AG20443 (cell line): Measurements from ENCODE around the gene PLCD4.

Source experiments
- DNase-seq: peaks from one replicate; pipeline ENCODE4 v3.0.0; 2012; ENCODE audit warnings: low spot score, mixed read lengths

Gene PLCD4

GRCh38 chr2:218621007-218621406 is 13.3 kb downstream of the PLCD4 start:
- DNase-seq = no peak

GRCh38 chr2:218622606-218623365 is 15.1 kb downstream of the PLCD4 start:
- no peak for DNase-seq

DNA sequence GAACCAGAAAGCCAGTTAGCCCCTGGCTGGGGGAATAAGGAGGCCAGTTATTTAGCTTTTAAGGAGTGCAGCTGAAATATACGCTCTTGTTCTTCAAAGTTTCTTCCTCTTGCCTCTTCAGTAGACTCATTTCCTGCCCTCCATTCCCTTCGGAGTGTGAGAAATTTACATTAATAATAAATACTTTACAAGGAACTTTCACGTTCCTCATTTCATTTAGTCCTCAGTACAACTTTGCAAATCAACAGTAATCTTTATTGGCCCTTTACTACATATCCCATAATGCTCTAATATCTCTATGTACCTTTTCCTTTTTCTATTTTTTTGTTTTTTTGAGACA is 15.6 kb downstream of the PLCD4 start:
- no peak for DNase-seq

DNA sequence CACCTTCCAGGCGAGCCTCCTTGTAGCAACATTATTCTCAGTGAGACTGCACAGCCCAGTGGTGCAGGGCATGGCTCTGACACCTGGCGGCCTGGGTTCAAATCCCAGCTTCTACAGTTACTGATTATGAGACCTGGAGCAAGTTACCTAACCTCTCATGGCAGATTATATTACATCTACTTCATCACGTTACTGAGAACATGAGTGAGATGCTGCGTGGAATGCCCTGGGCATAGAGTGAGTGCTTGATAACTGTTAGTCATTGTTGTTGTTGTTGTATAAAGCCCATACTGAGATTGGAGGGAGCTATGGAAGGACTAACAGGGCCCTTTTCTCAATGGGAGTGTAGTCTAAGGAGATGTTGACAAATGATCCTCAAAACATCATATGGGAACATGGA is 18.7 kb downstream of the PLCD4 start:
- no peak for DNase-seq

GRCh38 chr2:218627939-218628338 is 20.2 kb downstream of the PLCD4 start:
- DNase-seq = no peak

GRCh38 chr2:218631837-218632236 is 24.1 kb downstream of the PLCD4 start:
- no peak for DNase-seq

DNA sequence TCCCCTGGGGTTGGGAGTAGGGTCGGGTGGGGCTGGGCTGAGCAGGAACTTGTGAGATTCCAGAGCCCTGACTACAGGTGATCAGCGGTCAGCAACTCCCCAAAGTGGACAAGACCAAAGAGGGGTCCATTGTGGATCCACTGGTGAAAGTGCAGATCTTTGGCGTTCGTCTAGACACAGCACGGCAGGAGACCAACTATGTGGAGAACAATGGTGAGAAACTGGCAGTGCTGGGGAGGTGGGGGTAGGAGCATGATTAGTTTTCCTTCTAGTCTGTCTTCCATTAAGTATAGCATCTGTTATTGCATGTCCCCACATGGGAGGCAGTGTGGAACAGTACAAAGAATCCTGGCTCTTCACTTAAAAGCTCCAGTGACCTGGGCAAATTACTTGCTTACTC is 28.0 kb downstream of the PLCD4 start:
- no peak for DNase-seq

DNA sequence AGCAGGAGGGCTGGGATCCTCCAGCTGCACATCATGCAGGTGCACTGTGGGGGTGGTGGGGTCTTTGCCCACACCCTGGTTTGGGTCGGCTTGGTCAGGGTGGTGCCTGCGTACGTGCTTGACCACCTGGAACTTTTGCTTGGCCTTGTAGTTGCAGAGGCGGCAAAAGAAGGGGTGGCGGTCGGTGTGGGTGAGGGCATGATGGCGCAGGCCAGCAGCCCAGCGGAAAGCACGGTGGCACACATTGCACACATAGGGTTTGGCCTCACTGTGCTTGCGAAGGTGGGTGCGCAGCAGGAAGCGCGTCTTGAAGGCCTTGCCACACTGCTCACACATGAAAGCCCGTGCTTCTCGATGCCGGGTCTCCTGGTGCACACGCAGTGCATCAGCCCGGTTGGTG is 30.7 kb downstream of the PLCD4 start:
- no peak for DNase-seq

DNA sequence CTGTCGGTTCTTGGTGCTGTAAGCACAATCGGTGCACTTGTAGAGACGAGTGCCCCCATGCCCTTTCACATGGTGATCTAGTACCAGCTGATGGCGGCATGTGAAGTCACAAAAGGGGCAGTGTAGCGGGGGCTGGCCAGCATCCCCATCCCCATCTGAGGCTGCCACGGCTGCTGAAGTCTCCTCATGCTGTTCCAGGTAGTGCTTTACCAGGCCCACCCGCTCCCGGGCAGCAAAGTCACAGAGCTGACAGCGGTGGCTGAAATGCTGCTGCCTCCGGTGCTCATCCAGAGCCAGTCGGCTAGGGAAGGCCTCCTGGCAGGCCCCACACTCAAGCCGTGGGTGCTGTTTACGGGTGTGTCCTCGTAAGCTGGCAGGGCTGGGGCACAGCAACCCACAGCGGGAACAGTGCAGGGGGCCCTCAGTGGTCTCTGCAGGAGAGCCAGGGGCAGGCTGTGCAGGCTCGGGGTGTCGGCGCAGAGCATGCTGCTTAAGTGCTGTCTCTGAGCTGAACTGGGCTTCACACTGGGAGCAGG is 34.5 kb downstream of the PLCD4 start:
- no peak for DNase-seq

DNA sequence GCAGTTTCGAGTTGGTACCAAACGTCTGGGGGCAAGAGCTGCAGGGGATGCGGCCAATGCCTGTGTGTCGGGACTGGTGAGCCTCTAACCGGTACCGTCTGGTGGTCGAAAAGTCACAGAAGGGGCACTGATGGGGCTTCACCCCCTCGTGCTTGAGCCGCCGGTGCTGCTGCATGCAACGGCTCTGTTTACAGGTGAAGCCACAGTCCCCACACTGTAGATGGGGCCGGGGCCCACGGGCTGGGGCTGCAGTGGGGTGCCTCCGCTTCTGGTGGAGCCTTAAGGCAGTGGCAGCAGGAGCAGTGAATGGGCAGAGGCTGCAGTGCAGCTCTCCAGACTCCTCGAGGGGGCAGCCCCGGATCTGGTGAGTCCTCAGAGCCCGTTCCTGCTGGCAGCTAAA is 35.1 kb downstream of the PLCD4 start:
- DNase-seq = no peak

DNA sequence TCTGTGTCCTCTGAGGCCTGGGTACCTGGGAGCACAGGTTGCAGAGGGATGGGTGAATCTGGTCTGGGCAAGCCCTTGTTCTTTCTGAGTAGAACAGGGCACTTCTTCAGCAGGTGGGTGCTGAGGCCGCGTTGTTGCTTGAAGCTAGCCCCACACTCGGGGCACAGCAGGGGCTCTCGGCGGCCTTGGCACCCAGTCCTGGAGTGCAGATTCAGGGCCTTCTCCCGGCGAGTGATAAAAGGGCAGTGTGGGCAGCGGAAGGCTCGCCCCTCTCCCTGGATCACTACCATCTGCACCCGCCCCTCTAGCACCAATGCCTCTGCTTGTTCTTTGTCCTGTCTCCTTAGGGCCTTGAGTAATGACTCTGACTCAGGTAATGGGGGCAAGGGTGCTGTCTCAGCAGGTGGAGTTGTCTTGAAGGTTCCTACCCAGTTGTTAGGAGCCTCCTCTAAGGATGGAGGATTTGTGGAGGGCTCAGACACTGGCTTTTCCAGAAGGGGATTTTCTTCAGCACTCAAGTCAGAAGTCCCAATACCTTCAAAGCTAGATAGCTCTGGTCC is 36.1 kb downstream of the PLCD4 start:
- no peak for DNase-seq

- DNase-seq = no peak
Observed at GRCh38 chr2:218644721-218645120, 37.0 kb downstream of the PLCD4 start.

- peak; percentile 47 for DNase-seq
Observed at GRCh38 chr2:218645126-218645525, 37.4 kb downstream of the PLCD4 start.

DNA sequence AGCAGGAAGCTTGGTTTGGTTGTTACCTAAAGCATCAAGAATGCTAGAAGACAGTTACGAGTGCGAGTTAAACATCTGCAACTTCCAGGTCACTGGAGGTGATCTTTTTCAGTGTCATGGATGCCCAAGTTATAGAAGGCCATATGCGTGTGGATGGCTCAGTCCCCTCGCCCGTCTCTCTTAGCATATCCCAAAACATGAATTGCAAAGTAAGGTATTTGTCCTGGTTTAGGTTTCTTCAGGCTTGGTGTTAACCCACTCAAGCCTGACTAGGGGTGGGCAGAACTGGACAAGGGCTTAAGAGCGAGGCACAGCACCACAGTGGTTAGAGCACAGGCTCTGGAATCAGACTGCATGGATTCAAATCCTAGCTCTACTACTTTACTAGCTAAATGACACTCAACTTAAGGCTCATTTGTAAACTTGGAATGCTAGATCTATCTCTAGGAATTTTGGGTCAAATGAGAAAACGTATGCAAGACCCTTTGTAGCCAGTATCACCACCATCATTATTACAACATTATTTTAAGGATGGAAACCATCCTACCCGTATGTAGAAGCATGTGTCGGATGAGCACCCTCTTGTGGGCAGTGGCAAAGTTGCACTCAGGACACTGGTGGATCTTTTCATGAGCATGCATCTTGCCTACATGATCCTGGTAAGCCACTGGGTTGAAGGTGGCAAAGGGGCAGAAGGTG is 40.5 kb downstream of the PLCD4 start:
- DNase-seq = peak; percentile 78

DNA sequence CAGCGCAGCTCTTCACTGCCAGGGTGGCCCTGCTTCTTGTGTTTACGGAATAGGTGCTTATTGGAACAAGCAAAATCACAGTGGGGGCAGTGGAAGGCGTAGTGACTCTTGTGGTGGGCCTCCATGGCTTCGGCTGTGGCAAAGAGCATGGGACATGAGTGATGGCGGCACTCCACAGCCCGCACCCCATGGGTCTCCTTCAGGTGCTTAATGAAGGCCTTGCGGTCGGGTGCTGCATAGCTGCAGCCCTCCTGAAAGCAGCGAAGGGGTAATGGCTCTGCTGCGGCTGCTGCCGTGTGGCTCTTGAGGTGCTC is 41.0 kb downstream of the PLCD4 start:
- no peak for DNase-seq

- no peak for DNase-seq
Observed at GRCh38 chr2:218655751-218656150, 48.1 kb downstream of the PLCD4 start.

DNA sequence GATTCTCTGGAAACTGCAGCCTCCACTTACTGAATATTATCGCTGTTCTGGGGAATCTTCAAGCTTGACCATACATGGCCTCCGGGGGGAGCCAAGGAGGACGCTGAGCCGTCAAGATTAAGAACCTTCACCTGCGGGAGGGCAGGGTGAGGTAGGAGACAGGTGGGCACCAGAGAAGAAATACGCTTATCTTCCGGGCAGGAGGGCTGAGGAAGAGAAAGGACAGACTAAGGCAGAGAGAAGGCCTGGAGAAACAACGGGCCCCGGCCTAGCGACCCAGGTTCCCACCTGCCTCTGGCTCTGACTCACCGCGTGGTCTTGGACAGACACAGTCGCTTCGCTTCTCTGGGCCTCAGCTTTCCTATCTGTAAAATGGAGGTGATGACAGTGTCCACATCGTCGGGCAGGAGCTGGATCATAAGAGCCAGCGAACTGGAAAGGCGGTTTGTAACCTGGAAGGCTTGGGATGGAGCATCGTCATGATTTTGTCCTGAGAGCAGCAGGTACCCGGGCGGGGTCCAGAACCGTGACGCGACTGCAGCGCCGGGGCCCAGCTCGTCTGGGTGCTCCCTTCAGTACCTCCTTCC is 51.1 kb downstream of the PLCD4 start:
- peak; percentile 67 for DNase-seq

DNA sequence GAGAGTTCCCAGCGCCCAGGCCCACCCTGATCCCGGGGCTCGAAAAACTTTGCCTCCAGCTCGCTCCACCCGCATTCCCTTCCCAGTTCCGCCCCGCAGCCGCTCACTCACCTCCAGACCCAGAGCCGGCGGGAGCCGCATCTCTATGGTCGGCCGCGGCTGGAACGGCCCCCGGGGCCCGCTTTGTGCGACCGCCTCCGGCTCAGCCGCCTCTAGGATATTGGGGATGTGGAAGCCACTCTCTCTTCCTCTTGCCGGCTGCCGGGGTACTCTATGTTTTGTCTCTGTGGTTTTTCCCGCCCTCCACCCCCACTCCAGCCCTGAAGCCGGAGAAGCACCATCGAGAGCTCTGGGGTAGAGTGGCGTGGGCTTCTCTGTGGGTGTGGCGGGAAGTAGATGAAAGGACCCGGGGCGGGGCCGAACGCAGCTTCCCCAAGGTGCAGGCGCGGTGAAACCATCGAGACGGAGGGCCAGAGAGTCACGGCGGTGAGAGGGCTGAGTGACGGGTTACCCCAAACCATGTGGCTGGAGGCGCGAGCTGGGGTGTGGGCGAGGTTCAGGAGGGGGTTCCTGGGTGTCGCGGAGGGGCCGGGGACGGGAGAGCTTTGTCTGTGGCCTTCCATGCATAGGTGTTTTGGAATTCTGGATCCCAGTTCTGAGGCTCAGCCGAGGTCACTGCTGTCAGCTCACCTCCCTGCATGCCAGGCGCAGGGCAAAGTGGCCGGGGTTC is 51.7 kb downstream of the PLCD4 start, which contains the start of the genes BCS1L and ZNF142:
Gene BCS1L (plus strand): TSS at position 426 of the 730 bp plus-strand sequence. CDS start 1,305 bp downstream, outside the sequence.
Gene ZNF142 (minus strand): TSS at position 366 of the 730 bp plus-strand sequence. CDS start 3,194 bp downstream, outside the sequence.
- DNase-seq = peak; percentile 93

DNA sequence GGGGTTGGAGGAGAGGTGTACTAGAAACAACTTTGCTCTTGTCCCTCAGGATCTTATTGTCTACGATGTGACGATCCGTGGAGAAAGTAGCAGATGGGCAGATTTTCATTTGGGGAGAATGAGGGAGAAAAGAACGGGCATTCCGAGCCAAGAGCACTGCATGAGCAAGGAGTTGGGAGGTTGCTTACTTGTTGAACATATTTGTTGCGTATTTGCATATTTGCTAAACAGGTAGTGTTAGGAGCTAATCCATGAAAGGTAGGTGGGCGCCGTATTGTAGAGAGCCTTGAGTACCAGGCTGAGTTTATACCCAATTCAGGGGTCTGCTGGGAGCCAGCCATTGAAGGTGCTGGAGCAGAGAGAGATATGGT is 52.3 kb downstream of the PLCD4 start:
- DNase-seq = no peak

DNA sequence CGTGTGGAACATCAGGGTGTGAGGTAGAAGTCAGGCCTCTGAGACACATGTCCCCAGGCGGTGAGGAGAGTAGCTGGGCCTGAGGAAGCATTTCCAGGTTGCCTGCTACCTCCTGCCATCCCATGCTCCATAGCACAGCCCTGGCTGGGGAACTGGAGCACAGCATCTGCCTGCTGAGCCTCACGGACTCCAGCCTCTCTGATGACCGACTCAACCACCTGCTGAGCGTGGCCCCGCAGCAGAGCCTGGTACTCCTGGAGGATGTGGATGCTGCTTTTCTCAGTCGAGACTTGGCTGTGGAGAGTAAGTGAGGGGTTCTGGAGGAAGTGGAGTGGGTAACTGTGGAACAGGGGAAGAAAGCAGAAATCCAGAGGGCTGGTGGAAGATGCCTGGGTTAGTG is 54.7 kb downstream of the PLCD4 start:
- no peak for DNase-seq

DNA sequence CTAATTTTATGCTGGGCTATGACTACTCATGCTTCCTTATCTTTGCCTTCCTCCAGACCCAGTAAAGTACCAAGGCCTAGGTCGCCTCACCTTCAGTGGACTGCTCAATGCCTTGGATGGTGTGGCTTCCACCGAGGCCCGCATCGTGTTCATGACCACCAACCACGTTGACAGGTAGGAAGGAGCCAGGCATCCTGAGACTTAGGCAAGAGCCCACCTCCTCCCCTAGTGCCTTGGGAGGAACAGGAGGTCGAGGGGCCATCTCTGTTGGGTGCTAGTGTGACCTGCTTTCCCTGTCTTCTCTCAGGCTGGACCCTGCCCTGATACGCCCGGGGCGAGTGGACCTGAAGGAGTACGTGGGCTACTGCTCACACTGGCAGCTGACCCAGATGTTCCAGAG is 55.1 kb downstream of the PLCD4 start:
- DNase-seq = no peak

DNA sequence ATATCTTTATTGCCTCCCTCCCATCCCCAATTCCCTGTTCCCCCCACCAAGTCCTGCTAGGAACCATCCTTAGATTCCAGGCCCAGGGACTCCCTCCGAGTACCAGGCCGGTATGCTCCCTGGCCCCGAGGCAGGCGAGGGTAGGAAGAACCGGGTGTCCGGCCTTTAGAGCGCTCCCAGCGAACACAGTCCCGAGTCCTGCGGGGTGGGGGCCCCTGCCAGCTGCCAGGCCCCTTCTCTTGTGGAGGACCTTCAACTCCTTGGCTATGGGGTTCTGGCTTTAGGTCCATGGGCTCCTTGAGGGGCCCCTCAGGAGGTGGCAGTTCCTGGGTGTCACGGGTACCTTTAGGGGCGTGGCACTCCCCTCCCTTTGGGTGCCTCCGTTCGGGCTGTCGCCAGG is 56.2 kb downstream of the PLCD4 start:
- no peak for DNase-seq
